ENCODE results near the gene PELI2. TPM values are rescaled to one million over a fixed set of nuclear protein-coding genes. Genes with fewer than 3 reads are reported as not detected.

Gene PELI2
- total RNA-seq, 4 donors from 2014 or later = 2.5 to 5.8 (median 4.2) TPM

DNA sequence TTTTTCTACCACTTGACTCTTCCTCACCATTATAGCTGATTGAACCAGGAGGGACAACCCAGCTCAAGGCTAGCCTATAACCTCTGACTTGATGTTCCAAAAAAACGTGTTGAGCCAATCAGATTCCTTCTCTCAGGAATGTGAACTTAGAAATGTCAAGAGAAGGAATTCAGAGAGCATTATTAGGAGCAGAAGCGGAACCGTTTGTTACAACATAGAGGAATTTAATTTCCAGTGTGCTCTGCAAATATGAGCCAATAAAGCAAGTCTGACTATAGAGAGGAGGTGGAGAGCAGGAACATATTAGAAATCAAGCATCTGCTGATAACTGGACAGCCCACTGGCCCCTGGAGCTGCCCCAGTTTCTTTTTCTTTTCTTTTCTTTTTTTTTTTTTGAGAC, 15.3 kb upstream of the PELI2 start:
- no peak overlapping the region for H3K4me3 ChIP-seq
- H3K9me3 ChIP-seq = no peaks in the 10 kb centered on the region
- ATAC-seq = no peak

DNA sequence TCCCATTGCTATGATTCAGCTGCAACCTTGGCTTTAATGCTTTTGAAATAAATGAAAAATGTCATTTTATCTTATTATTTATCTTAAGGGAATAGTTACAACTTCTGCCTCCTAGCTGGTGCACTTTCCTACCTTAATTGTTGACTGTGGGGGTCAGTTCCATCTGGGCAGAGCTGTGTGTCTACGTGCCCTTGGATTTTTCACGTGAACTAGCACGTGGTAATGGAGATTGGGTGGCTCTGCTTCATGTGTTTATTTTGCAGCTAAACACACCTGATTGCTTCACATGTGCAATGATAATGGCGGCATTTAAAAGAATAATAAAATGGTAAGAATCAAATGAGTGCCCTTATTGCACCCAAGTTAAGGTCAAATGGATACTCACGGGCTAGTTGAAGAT, 10.6 kb upstream of the PELI2 start:
- no peaks in the 10 kb centered on the region for H3K9me3 ChIP-seq
- in situ Hi-C loops (cut with MboI; ENCODE audit: low sequenced_read_pairs in 4 of 4) (no loop called here), intact Hi-C loops (cut with DNase I; ENCODE audit: low total_unique reads) (no loop called here)
- H3K27ac ChIP-seq = no peak overlapping the region
- TF ChIP-seq, protein P1, sequence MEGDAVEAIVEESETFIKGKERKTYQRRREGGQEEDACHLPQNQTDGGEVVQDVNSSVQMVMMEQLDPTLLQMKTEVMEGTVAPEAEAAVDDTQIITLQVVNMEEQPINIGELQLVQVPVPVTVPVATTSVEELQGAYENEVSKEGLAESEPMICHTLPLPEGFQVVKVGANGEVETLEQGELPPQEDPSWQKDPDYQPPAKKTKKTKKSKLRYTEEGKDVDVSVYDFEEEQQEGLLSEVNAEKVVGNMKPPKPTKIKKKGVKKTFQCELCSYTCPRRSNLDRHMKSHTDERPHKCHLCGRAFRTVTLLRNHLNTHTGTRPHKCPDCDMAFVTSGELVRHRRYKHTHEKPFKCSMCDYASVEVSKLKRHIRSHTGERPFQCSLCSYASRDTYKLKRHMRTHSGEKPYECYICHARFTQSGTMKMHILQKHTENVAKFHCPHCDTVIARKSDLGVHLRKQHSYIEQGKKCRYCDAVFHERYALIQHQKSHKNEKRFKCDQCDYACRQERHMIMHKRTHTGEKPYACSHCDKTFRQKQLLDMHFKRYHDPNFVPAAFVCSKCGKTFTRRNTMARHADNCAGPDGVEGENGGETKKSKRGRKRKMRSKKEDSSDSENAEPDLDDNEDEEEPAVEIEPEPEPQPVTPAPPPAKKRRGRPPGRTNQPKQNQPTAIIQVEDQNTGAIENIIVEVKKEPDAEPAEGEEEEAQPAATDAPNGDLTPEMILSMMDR (IDR thresholded peaks at IDR 0.05 in 4 of 5, conservative IDR thresholded peaks at IDR 0.05 in 1 of 5) = no peak
- no peak for TF ChIP-seq POLR2A (IDR thresholded peaks at IDR 0.05)
- H3K27me3 ChIP-seq = no peaks in the 10 kb centered on the region
- H3K36me3 ChIP-seq = no peaks in the 10 kb centered on the region
- DNase-seq (no peak), ATAC-seq (no peak)
- H3K4me3 ChIP-seq = no peak overlapping the region
- H3K4me1 ChIP-seq = no peaks in the 10 kb centered on the region

More for the DNA sequence above, 15.3 kb upstream of the PELI2 start:
- no peak for DNase-seq
- Histone ChIP-seq H3K27ac (no peak overlapping the region), H3K27me3 (no peaks in the 10 kb centered on the region), H3K36me3 (no peaks in the 10 kb centered on the region), H3K4me1 (no peaks in the 10 kb centered on the region)
- TF ChIP-seq, protein P1 (IDR thresholded peaks at IDR 0.05 in 4 of 5, conservative IDR thresholded peaks at IDR 0.05 in 1 of 5) = no peak
- no peak for TF ChIP-seq POLR2A (IDR thresholded peaks at IDR 0.05)
- intact Hi-C loops (cut with DNase I; ENCODE audit: low total_unique reads) (no loop called here), in situ Hi-C loops (cut with MboI; ENCODE audit: low sequenced_read_pairs in 4 of 4) (no loop called here)

DNA sequence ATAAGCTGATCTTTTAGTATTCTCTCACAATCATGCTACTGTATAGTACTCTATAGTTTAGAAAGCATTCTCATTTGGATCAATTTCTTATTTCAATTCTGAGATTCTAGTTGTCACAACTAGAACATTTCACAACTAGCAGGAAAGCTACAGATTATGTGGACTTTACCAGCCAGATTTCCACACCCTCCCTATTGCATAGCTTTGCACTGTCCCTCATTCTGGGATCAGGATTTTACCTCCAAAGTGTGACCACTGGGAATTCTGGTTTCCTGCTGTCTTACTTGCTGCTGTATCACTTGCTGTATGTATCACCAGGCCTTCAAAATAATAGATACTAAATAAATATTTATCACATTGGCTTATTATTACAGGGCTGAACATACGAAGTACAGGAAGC, 10.2 kb upstream of the PELI2 start:
- in situ Hi-C loops (cut with MboI; ENCODE audit: low sequenced_read_pairs in 4 of 4) = no loop called here
- no peak for ATAC-seq

DNA sequence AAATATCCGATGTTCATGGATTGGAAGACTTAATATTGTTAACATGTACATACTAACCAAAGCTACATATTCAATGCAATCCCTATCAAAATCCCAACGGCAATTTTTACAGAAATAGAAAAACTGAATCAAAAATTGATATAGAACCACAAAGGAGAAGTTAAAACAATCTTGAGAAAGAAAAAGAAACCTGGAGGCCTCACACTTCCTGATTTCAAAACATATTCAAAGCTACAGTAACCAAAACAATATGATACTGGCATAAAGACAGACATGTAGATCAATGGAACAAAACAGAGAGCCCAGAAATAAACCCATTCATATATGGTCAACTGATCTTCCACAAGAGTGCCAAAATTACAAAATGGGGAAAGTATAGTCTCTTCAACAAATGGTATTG, 5.4 kb upstream of the PELI2 start:
- Histone ChIP-seq H3K27me3 (no peaks in the 10 kb centered on the region), H3K4me3 (no peak overlapping the region), H3K36me3 (no peaks in the 10 kb centered on the region), H3K27ac (no peak overlapping the region), H3K9me3 (no peaks in the 10 kb centered on the region), H3K4me1 (peaks cover 0 to 6% of the 10 kb centered on the region in 2 donors)
- intact Hi-C loops (cut with DNase I; ENCODE audit: low total_unique reads) = no loop called here
- no peak for ATAC-seq
- DNase-seq = no peak
- TF ChIP-seq POLR2A (IDR thresholded peaks at IDR 0.05) = no peak
- TF ChIP-seq, protein P1 (IDR thresholded peaks at IDR 0.05 in 4 of 5, conservative IDR thresholded peaks at IDR 0.05 in 1 of 5) = no peak
- in situ Hi-C loops (cut with MboI; ENCODE audit: low sequenced_read_pairs in 4 of 4) = no loop called here

More for the DNA sequence above, 10.2 kb upstream of the PELI2 start:
- H3K27ac ChIP-seq = no peak overlapping the region
- H3K27me3 ChIP-seq = no peaks in the 10 kb centered on the region
- H3K36me3 ChIP-seq = no peaks in the 10 kb centered on the region
- H3K9me3 ChIP-seq = no peaks in the 10 kb centered on the region
- no peak for DNase-seq
- no peaks in the 10 kb centered on the region for H3K4me1 ChIP-seq
- no peak for TF ChIP-seq POLR2A (IDR thresholded peaks at IDR 0.05)
- TF ChIP-seq, protein P1 (IDR thresholded peaks at IDR 0.05 in 4 of 5, conservative IDR thresholded peaks at IDR 0.05 in 1 of 5) = no peak
- no peak overlapping the region for H3K4me3 ChIP-seq
- intact Hi-C loops (cut with DNase I; ENCODE audit: low total_unique reads) = no loop called here

DNA sequence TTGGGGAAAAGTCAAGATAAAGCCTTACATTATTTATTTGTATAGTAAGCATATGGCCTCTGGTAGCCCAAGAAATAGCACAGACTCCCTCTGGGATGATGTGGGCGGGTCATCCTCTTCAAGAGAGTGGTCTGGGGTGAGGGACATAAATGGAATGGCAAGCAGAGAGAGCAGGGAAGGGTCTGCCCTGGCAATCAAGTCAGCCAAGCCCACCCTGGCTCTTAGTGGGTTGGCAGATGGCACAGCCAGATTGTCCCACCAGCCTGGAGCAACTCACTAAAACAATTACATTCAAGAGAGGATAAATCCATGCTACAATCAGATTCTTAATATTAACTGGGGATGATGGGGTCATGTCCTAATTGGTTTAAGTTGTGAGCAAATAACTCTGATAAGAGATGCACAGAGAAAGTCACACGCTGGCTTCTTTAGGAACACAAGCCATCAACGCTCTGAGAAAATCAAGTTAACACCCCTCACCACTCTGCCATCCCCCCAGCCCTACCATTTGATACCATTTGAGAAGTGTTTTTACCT, 2.8 kb upstream of the PELI2 start:
- in situ Hi-C loops (cut with MboI; ENCODE audit: low sequenced_read_pairs in 4 of 4) (no loop called here), intact Hi-C loops (cut with DNase I; ENCODE audit: low total_unique reads) (loop anchor here (5.0 kb wide), 2 partner anchors 82 to 408 kb away; no protein-coding TSS in a partner anchor)
- no peaks in the 10 kb centered on the region for H3K36me3 ChIP-seq
- H3K9me3 ChIP-seq = no peaks in the 10 kb centered on the region
- no peak for ATAC-seq
- peaks cover 8% of the 10 kb centered on the region in 2 donors for H3K4me1 ChIP-seq
- no peaks in the 10 kb centered on the region for H3K27me3 ChIP-seq
- no peak for DNase-seq
- no peak overlapping the region for H3K4me3 ChIP-seq
- H3K27ac ChIP-seq = no peak overlapping the region
- TF ChIP-seq, protein P1 (IDR thresholded peaks at IDR 0.05 in 4 of 5, conservative IDR thresholded peaks at IDR 0.05 in 1 of 5) = no peak
- TF ChIP-seq POLR2A (IDR thresholded peaks at IDR 0.05) = no peak
